SK-N-SH treated with all-trans-retinoic acid at 6 μM for 48 hours (cell line): ENCODE measurements around the gene FOXF1.

Source experiments
- ATAC-seq: fragments of 200-7000 bp; cut with Tn5 transposase; 3 replicates; pipeline ENCODE4 v1.9.1; 2020; ENCODE audit warnings: mild to moderate bottlenecking, moderate library complexity
- ARNTL ChIP-seq: fragments of 450-650 bp; formaldehyde crosslinking; IDR thresholded peaks from 2 replicates; pipeline ENCODE4 v1.5.0; 2020; ENCODE audit warnings: low read depth, mild to moderate bottlenecking, moderate library complexity, borderline replicate concordance
- BACH2 ChIP-seq: fragments of 250-450 bp; sonication (Bioruptor Pico); IDR thresholded peaks from 2 replicates; pipeline ENCODE4 v1.9.0; 2021; ENCODE audit warnings: mild to moderate bottlenecking, borderline replicate concordance
- CSDC2 ChIP-seq: fragments of 250-450 bp; sonication (Bioruptor Pico); IDR thresholded peaks from 2 replicates; pipeline ENCODE4 v1.5.0; 2020; ENCODE audit warnings: mild to moderate bottlenecking, moderate library complexity
- ESRRG ChIP-seq: fragments of 250-450 bp; sonication (Bioruptor Pico); IDR thresholded peaks from 2 replicates; pipeline ENCODE4 v1.6.1; 2021; ENCODE audit warnings: mild to moderate bottlenecking
- GLIS3 ChIP-seq: fragments of 250-450 bp; sonication (Bioruptor Pico); IDR thresholded peaks from 2 replicates; pipeline ENCODE4 v1.5.0; 2020; ENCODE audit warnings: mild to moderate bottlenecking, moderate library complexity
- ISL1 ChIP-seq: fragments of 250-450 bp; sonication (Bioruptor Pico); IDR thresholded peaks from 2 replicates; pipeline ENCODE4 v2.1.2; 2022; ENCODE audit warnings: mild to moderate bottlenecking, moderate library complexity
- PPARA ChIP-seq: fragments of 250-450 bp; sonication (Bioruptor Pico); IDR thresholded peaks from 2 replicates; pipeline ENCODE4 v1.5.0; 2020; ENCODE audit warnings: mild to moderate bottlenecking, borderline replicate concordance
- RARB ChIP-seq: fragments of 250-450 bp; sonication (Bioruptor Pico); IDR thresholded peaks from 2 replicates; pipeline ENCODE4 v1.8.0; 2021; ENCODE audit warnings: mild to moderate bottlenecking, moderate library complexity
- SNAI2 ChIP-seq: fragments of 250-450 bp; sonication (Bioruptor Pico); IDR thresholded peaks from 2 replicates; pipeline ENCODE4 v1.5.0; 2020; ENCODE audit warnings: mild to moderate bottlenecking, moderate library complexity
- TCF4 ChIP-seq: fragments of 250-450 bp; sonication (Bioruptor Pico); IDR thresholded peaks from 2 replicates; pipeline ENCODE4 v1.8.0; 2021; ENCODE audit warnings: mild to moderate bottlenecking, moderate library complexity, borderline replicate concordance
- TOX ChIP-seq: fragments of 250-450 bp; sonication (Bioruptor Pico); IDR thresholded peaks from 2 replicates; pipeline ENCODE4 v1.8.0; 2021; ENCODE audit warnings: mild to moderate bottlenecking, moderate library complexity, borderline replicate concordance
- ZC3H10 ChIP-seq: fragments of 250-450 bp; sonication (Bioruptor Pico); IDR thresholded peaks from 2 replicates; pipeline ENCODE4 v1.5.1; 2021; ENCODE audit warnings: mild to moderate bottlenecking, moderate library complexity
- ZFP3 ChIP-seq: fragments of 250-450 bp; sonication (Bioruptor Pico); IDR thresholded peaks from 2 replicates; pipeline ENCODE4 v1.5.0; 2020; ENCODE audit warnings: mild to moderate bottlenecking, moderate library complexity
- ZFP30 ChIP-seq: fragments of 450-650 bp; formaldehyde crosslinking; IDR thresholded peaks from 2 replicates; pipeline ENCODE4 v1.5.0; 2022; ENCODE audit warnings: mild to moderate bottlenecking, moderate library complexity
- ZNF565 ChIP-seq: fragments of 450-650 bp; formaldehyde crosslinking; conservative IDR thresholded peaks from 2 replicates; pipeline ENCODE4 v1.5.0; 2020; ENCODE audit warnings: low read depth, mild to moderate bottlenecking, moderate library complexity
- ZNF70 ChIP-seq: fragments of 450-650 bp; formaldehyde crosslinking; IDR thresholded peaks from 2 replicates; pipeline ENCODE4 v1.5.0; 2020; ENCODE audit warnings: mild to moderate bottlenecking, moderate library complexity
- ZNF8 ChIP-seq: fragments of 450-650 bp; formaldehyde crosslinking; IDR thresholded peaks from 2 replicates; pipeline ENCODE4 v1.5.0; 2020; ENCODE audit warnings: mild to moderate bottlenecking, moderate library complexity
- TF ChIP-seq, protein P1 (sequence below): fragments of 250-450 bp; sonication (Bioruptor Pico); IDR thresholded peaks from 2 replicates; pipeline ENCODE4 v1.8.0; 2020; ENCODE audit warnings: mild to moderate bottlenecking, moderate library complexity, borderline replicate concordance
- TF ChIP-seq, protein P2 (sequence below): fragments of 250-450 bp; sonication (Bioruptor Pico); IDR thresholded peaks from 2 replicates; pipeline ENCODE4 v1.8.0; 2021; ENCODE audit warnings: low read depth, mild to moderate bottlenecking, moderate library complexity, borderline replicate concordance
- TF ChIP-seq, protein P3 (sequence below): fragments of 250-450 bp; sonication (Bioruptor Pico); IDR thresholded peaks from 2 replicates; pipeline ENCODE4 v1.5.1; 2020; ENCODE audit warnings: low read depth, mild to moderate bottlenecking, moderate library complexity
- TF ChIP-seq, protein P4 (sequence below): fragments of 250-450 bp; sonication (Bioruptor Pico); IDR thresholded peaks from 2 replicates; pipeline ENCODE4 v1.5.0; 2020; ENCODE audit warnings: mild to moderate bottlenecking, moderate library complexity
- TF ChIP-seq, protein P5 (sequence below): fragments of 250-450 bp; sonication (Bioruptor Pico); IDR thresholded peaks from 2 replicates; pipeline ENCODE4 v1.5.1; 2021; ENCODE audit warnings: mild to moderate bottlenecking, moderate library complexity

FOXF1 gene

DNA sequence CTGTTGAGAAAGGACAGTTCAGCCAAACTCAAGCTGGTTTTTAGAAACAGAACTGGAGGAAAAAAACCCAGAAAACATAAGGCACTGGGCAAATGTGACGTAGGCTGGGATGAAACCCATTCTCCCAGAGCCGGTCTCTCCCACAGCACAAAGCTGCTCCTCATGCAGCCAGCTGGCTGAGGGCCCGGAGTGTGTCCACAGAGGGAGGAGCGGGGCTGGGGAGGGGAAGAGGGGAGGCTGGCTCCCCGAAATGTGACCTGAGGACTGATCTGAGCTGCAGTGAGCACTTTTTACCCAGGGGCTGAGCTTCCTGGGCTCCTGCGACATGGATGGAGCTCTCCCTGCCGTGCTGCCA is 20.8 kb downstream of the FOXF1 start:
- ATAC-seq, result no peak
- TF ChIP-seq, protein P1, sequence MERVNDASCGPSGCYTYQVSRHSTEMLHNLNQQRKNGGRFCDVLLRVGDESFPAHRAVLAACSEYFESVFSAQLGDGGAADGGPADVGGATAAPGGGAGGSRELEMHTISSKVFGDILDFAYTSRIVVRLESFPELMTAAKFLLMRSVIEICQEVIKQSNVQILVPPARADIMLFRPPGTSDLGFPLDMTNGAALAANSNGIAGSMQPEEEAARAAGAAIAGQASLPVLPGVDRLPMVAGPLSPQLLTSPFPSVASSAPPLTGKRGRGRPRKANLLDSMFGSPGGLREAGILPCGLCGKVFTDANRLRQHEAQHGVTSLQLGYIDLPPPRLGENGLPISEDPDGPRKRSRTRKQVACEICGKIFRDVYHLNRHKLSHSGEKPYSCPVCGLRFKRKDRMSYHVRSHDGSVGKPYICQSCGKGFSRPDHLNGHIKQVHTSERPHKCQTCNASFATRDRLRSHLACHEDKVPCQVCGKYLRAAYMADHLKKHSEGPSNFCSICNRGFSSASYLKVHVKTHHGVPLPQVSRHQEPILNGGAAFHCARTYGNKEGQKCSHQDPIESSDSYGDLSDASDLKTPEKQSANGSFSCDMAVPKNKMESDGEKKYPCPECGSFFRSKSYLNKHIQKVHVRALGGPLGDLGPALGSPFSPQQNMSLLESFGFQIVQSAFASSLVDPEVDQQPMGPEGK, result no peak
- TF ChIP-seq BACH2 (no peak), GLIS3 (CRISPR knock-in tag) (no peak), RARB (no peak), PPARA (CRISPR knock-in tag) (no peak), ZFP3 (CRISPR knock-in tag) (no peak), ZNF565 (CRISPR knock-in tag) (no peak), TOX (CRISPR knock-in tag) (no peak), ISL1 (CRISPR knock-in tag) (no peak), ZNF8 (CRISPR knock-in tag) (no peak)
- TF ChIP-seq, protein P2, sequence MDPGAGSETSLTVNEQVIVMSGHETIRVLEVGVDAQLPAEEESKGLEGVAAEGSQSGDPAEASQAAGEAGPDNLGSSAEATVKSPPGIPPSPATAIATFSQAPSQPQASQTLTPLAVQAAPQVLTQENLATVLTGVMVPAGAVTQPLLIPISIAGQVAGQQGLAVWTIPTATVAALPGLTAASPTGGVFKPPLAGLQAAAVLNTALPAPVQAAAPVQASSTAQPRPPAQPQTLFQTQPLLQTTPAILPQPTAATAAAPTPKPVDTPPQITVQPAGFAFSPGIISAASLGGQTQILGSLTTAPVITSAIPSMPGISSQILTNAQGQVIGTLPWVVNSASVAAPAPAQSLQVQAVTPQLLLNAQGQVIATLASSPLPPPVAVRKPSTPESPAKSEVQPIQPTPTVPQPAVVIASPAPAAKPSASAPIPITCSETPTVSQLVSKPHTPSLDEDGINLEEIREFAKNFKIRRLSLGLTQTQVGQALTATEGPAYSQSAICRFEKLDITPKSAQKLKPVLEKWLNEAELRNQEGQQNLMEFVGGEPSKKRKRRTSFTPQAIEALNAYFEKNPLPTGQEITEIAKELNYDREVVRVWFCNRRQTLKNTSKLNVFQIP (CRISPR knock-in tag), result no peak
- TF ChIP-seq, protein P3, sequence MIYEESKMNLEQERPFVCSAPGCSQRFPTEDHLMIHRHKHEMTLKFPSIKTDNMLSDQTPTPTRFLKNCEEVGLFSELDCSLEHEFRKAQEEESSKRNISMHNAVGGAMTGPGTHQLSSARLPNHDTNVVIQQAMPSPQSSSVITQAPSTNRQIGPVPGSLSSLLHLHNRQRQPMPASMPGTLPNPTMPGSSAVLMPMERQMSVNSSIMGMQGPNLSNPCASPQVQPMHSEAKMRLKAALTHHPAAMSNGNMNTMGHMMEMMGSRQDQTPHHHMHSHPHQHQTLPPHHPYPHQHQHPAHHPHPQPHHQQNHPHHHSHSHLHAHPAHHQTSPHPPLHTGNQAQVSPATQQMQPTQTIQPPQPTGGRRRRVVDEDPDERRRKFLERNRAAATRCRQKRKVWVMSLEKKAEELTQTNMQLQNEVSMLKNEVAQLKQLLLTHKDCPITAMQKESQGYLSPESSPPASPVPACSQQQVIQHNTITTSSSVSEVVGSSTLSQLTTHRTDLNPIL, result no peak

DNA sequence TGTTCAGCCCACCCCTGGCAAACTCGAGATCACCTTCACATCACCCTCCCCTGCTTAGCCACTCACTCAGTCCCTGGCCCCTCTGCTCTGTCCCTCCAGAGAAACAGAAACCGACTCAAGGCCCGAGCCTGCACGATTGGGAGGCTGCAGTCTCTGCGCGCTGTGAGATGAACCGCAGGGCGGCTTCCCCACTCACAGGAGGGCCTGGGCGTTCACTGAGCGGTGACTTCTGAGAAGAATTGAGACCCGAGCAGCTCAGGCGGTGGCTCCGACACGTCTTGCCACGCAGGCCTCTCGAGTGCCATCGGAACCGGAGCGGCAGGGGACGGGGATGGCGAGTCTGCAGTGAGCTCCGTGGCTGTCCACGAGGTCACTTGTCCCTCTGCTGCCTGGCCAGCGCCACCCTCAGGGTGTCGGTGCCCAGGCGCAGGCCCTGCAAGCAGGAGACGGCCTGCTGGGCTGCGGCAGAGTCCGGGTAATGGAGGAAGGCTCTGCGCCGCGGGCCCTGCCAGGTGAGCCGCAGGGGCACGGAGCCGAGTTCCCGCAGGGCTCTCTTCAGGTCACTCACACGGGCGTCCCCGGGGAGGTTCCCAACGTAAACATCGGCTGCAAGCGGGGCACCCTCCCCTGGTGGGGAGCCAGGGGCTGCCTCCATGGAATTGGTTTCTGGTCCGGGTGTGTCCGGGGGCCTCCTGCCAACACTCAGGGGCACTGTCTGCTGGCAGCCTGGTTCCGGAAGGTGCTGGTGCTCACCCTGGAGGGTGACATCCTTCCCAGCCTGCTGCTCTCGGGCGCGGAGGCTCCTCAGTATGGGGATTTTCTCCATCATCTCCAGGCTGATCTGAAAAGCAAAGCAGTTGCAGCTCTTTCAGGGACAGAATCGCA is 21.6 kb downstream of the FOXF1 start:
- TF ChIP-seq, protein P2 (CRISPR knock-in tag), result no peak
- TF ChIP-seq CSDC2 (no peak), SNAI2 (CRISPR knock-in tag) (no peak), TCF4 (CRISPR knock-in tag) (no peak), ZC3H10 (CRISPR knock-in tag) (no peak), GLIS3 (CRISPR knock-in tag) (no peak)
- no peak for ATAC-seq

DNA sequence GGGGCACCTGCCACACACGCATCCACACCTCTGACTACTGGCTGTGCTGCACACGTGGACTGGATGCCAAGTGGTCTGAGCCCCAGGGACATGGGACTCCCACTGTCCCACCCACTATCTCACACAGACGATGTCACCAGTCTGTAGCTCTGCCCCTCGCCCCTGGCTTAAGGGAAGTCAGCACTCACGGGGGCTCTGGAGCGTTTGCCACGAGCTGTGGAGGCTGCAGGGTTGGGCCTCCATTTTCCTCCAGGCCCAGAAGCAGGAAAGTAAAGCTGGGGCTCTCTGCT is 22.1 kb downstream of the FOXF1 start:
- TF ChIP-seq ZFP30 (no peak), ZNF8 (CRISPR knock-in tag) (no peak), ESRRG (CRISPR knock-in tag) (no peak), ZNF70 (CRISPR knock-in tag) (no peak), GLIS3 (CRISPR knock-in tag) (no peak), ARNTL (CRISPR knock-in tag) (no peak), ZC3H10 (CRISPR knock-in tag) (no peak), CSDC2 (no peak), RARB (no peak), ISL1 (CRISPR knock-in tag) (no peak), PPARA (CRISPR knock-in tag) (no peak), TOX (CRISPR knock-in tag) (no peak), ZNF565 (CRISPR knock-in tag) (no peak), TCF4 (CRISPR knock-in tag) (no peak)
- TF ChIP-seq, protein P4, sequence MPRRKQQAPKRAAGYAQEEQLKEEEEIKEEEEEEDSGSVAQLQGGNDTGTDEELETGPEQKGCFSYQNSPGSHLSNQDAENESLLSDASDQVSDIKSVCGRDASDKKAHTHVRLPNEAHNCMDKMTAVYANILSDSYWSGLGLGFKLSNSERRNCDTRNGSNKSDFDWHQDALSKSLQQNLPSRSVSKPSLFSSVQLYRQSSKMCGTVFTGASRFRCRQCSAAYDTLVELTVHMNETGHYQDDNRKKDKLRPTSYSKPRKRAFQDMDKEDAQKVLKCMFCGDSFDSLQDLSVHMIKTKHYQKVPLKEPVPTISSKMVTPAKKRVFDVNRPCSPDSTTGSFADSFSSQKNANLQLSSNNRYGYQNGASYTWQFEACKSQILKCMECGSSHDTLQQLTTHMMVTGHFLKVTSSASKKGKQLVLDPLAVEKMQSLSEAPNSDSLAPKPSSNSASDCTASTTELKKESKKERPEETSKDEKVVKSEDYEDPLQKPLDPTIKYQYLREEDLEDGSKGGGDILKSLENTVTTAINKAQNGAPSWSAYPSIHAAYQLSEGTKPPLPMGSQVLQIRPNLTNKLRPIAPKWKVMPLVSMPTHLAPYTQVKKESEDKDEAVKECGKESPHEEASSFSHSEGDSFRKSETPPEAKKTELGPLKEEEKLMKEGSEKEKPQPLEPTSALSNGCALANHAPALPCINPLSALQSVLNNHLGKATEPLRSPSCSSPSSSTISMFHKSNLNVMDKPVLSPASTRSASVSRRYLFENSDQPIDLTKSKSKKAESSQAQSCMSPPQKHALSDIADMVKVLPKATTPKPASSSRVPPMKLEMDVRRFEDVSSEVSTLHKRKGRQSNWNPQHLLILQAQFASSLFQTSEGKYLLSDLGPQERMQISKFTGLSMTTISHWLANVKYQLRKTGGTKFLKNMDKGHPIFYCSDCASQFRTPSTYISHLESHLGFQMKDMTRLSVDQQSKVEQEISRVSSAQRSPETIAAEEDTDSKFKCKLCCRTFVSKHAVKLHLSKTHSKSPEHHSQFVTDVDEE (CRISPR knock-in tag), result no peak
- TF ChIP-seq, protein P3, result no peak
- TF ChIP-seq, protein P5, sequence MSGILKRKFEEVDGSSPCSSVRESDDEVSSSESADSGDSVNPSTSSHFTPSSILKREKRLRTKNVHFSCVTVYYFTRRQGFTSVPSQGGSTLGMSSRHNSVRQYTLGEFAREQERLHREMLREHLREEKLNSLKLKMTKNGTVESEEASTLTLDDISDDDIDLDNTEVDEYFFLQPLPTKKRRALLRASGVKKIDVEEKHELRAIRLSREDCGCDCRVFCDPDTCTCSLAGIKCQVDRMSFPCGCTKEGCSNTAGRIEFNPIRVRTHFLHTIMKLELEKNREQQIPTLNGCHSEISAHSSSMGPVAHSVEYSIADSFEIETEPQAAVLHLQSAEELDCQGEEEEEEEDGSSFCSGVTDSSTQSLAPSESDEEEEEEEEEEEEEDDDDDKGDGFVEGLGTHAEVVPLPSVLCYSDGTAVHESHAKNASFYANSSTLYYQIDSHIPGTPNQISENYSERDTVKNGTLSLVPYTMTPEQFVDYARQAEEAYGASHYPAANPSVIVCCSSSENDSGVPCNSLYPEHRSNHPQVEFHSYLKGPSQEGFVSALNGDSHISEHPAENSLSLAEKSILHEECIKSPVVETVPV (CRISPR knock-in tag), result no peak
- TF ChIP-seq, protein P2 (CRISPR knock-in tag), result no peak
- no peak for ATAC-seq
